Measurements from ENCODE around the gene BRINP1. TPM values are rescaled to one million over a fixed set of nuclear protein-coding genes. Genes with fewer than 3 reads are reported as not detected.
A peak's percentile ranks its signal among the peaks of the same experiment; 100 is the strongest.

The BRINP1 gene
- total and polyA plus RNA-seq, 2 donors (not counting 3 experiments of a cell fraction or from before 2014, with no cell fraction given), result 0.04 TPM; not detected in 1

DNA sequence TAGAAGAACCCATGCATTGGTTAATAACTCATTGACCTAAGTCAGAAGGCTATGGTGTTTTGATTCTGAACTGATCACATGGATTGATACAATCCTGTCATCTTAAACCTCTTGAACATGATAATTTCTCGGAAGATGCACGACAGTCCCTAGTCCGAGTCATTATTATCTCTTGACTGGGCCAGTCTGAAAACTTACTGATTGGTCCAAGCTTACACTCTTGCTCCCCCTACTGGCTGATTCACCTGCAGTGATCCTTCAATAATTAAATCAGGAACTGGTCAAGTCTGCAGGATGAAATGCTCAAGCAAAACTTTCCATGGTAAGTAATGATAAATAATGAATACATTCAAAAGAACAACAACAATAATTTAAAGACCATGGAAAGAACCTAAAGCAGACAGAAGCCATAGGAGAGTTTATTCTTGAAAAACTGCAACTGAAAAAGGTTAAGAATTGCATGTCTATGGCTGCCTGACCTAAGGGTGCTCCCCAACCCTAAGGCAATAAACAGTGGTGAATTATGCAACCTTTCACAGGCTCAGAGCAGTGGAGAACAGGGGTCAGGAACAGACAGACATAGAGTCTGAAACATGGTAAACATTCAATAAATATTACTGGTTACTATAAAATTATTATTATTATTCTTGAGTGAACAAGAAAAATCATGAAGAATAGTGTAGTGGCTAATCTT, 79.3 kb downstream of the BRINP1 start:
- no peaks in the 10 kb centered on the region for H3K36me3 ChIP-seq (ENCODE audit: control insufficient read depth in 2 of 2, extremely low read depth in 1 of 2, insufficient read depth in 2 of 2, low read length in 2 of 2)
- dilution Hi-C loops (cut with MboI; ENCODE audit: extremely low pct_ligation_motif_present, low sequenced_read_pairs), result no loop called here
- no peaks in the 10 kb centered on the region for H3K9me1 ChIP-seq (replicated peaks; ENCODE audit: control insufficient read depth, extremely low read depth, insufficient read depth, low read length)
- H2AFZ ChIP-seq (ENCODE audit: low read depth, low read length), result no peak overlapping the region
- no peaks in the 10 kb centered on the region for H3K4me1 ChIP-seq (ENCODE audit: control insufficient read depth, extremely low read depth, insufficient read depth, low read length)
- no TSS peak for BruUV-seq (replicated peaks)
- ChIA-PET CTCF (no interaction called here), POLR2A (no interaction called here)
- H3K9me3 ChIP-seq (replicated peaks; ENCODE audit: control insufficient read depth, insufficient read depth, low read length), result no peaks in the 10 kb centered on the region
- DNase-seq (ENCODE audit: low read depth, low spot score), result peak; percentile 26
- intact Hi-C loops (cut with micrococcal nuclease), result loop anchor here (1.0 to 5.0 kb wide), 2 partner anchors 1187 to 1646 kb away; no protein-coding TSS in a partner anchor
- H3K4me2 ChIP-seq (ENCODE audit: insufficient read depth, low read length), result no peak overlapping the region
- H3K9ac ChIP-seq (replicated peaks; ENCODE audit: extremely low read depth, insufficient read depth, low read length), result no peak overlapping the region
- no peak for FAIRE-seq
- H3K79me2 ChIP-seq (ENCODE audit: control insufficient read depth, insufficient read depth, low read length), result no peaks in the 10 kb centered on the region
- no peaks in the 10 kb centered on the region for H4K20me1 ChIP-seq (replicated peaks; ENCODE audit: control insufficient read depth, extremely low read depth, insufficient read depth, low read length)
- no peaks in the 10 kb centered on the region for H3K27me3 ChIP-seq (ENCODE audit: control insufficient read depth in 2 of 2, insufficient read depth in 2 of 2, low read length in 2 of 2)
- TF ChIP-seq, protein P1, sequence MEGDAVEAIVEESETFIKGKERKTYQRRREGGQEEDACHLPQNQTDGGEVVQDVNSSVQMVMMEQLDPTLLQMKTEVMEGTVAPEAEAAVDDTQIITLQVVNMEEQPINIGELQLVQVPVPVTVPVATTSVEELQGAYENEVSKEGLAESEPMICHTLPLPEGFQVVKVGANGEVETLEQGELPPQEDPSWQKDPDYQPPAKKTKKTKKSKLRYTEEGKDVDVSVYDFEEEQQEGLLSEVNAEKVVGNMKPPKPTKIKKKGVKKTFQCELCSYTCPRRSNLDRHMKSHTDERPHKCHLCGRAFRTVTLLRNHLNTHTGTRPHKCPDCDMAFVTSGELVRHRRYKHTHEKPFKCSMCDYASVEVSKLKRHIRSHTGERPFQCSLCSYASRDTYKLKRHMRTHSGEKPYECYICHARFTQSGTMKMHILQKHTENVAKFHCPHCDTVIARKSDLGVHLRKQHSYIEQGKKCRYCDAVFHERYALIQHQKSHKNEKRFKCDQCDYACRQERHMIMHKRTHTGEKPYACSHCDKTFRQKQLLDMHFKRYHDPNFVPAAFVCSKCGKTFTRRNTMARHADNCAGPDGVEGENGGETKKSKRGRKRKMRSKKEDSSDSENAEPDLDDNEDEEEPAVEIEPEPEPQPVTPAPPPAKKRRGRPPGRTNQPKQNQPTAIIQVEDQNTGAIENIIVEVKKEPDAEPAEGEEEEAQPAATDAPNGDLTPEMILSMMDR (IDR thresholded peaks at IDR 0.05; ENCODE audit: extremely low read depth in 1 of 2, insufficient read depth in 1 of 2, low read depth in 1 of 2, low read length in 2 of 2), result peak; percentile 45 to 47
- TF ChIP-seq POLR2AphosphoS5 (IDR thresholded peaks at IDR 0.05; ENCODE audit: insufficient read depth, low read depth, low read length), result no peak
- no peak overlapping the region for H3K4me3 ChIP-seq (replicated peaks in 1 of 3; ENCODE audit: insufficient read depth in 1 of 3, low read depth in 1 of 3, low read length in 3 of 3)
- H3K27ac ChIP-seq (ENCODE audit: insufficient read depth, low read depth, low read length), result no peak overlapping the region

DNA sequence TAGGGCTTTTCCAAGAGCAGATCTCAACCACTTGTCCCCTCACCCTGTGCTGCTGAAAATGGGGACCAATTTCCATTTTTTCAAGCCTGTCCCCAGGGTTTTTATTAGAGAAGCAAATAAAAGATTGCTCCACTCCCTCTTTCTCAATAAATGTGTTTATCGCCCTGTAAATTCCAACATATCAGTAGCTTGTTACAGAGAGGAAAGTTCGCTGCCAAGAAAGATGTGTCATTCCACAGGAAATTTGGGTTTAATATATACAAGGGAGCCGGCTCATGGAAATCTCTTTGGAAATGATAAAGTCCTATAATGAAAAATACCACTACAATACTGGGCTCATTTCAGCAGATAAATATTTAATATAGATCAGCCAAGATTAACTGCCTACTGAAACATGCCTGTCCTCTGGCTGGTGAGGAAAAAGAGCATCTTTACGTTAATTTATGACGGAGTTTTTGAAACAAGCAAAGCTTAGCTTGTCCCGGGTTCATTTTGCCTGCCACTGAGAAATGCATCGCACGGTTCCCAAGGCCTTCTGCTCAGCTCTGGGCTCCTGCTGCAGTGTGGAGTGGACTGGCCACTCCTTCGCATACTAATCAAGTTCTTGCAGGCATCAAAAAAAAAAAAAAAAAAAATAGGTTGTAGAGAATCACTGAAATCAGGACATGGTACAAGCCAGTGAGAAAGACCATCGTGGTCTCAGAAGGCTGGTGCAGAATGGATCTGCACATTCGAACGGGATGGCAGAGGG, 84.5 kb downstream of the BRINP1 start:
- DNase-seq (ENCODE audit: low read depth, low spot score) (no peak), FAIRE-seq (no peak)
- H3K79me2 ChIP-seq (ENCODE audit: control insufficient read depth, insufficient read depth, low read length), result no peaks in the 10 kb centered on the region
- no peak for TF ChIP-seq FOS (IDR thresholded peaks at IDR 0.05; ENCODE audit: borderline replicate concordance, insufficient read depth, low read length)
- TF ChIP-seq, protein P2, sequence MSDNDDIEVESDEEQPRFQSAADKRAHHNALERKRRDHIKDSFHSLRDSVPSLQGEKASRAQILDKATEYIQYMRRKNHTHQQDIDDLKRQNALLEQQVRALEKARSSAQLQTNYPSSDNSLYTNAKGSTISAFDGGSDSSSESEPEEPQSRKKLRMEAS (IDR thresholded peaks at IDR 0.05; ENCODE audit: insufficient read depth, insufficient read length), result no peak
- TF ChIP-seq JUN (IDR thresholded peaks at IDR 0.05; ENCODE audit: borderline replicate concordance, insufficient read depth, insufficient read length, low read depth), result no peak
- TF ChIP-seq POLR2A (IDR thresholded peaks at IDR 0.05; ENCODE audit: low read depth, low read length), result no peak
- TF ChIP-seq EZH2 (IDR thresholded peaks at IDR 0.05; ENCODE audit: borderline replicate concordance, low read depth, low read length, severe bottlenecking), result no peak
- TF ChIP-seq, protein P1 (IDR thresholded peaks at IDR 0.05; ENCODE audit: extremely low read depth in 1 of 2, insufficient read depth in 1 of 2, low read depth in 1 of 2, low read length in 2 of 2), result no peak
- TF ChIP-seq GATA2 (IDR thresholded peaks at IDR 0.05; ENCODE audit: insufficient read depth, insufficient read length, low read depth, low read length), result no peak
- no peak for TF ChIP-seq MYC (IDR thresholded peaks at IDR 0.05; ENCODE audit: low read depth, low read length)
- ChIA-PET CTCF (no interaction called here), POLR2A (no interaction called here)
- no peaks in the 10 kb centered on the region for H3K9me3 ChIP-seq (replicated peaks; ENCODE audit: control insufficient read depth, insufficient read depth, low read length)
- H3K9me1 ChIP-seq (replicated peaks; ENCODE audit: control insufficient read depth, extremely low read depth, insufficient read depth, low read length), result no peaks in the 10 kb centered on the region
- no TSS peak for BruUV-seq (replicated peaks)
- intact Hi-C loops (cut with micrococcal nuclease) (loop anchor here (5.0 kb wide), 1 partner anchor 1193 kb away; no protein-coding TSS in a partner anchor), dilution Hi-C loops (cut with MboI; ENCODE audit: extremely low pct_ligation_motif_present, low sequenced_read_pairs) (no loop called here)
- H3K9ac ChIP-seq (replicated peaks; ENCODE audit: extremely low read depth, insufficient read depth, low read length), result no peak overlapping the region
- H3K4me2 ChIP-seq (ENCODE audit: insufficient read depth, low read length), result no peak overlapping the region
- H2AFZ ChIP-seq (ENCODE audit: low read depth, low read length), result no peak overlapping the region
- H3K4me3 ChIP-seq (replicated peaks in 1 of 3; ENCODE audit: insufficient read depth in 1 of 3, low read depth in 1 of 3, low read length in 3 of 3), result no peak overlapping the region
- H4K20me1 ChIP-seq (replicated peaks; ENCODE audit: control insufficient read depth, extremely low read depth, insufficient read depth, low read length), result no peaks in the 10 kb centered on the region
- H3K27me3 ChIP-seq (ENCODE audit: control insufficient read depth in 2 of 2, insufficient read depth in 2 of 2, low read length in 2 of 2), result no peaks in the 10 kb centered on the region
- no peaks in the 10 kb centered on the region for H3K4me1 ChIP-seq (ENCODE audit: control insufficient read depth, extremely low read depth, insufficient read depth, low read length)
- no peak overlapping the region for H3K27ac ChIP-seq (ENCODE audit: insufficient read depth, low read depth, low read length)
- H3K36me3 ChIP-seq (ENCODE audit: control insufficient read depth in 2 of 2, extremely low read depth in 1 of 2, insufficient read depth in 2 of 2, low read length in 2 of 2), result no peaks in the 10 kb centered on the region

Data from endothelial cell of umbilical vein (primary cell).